RWPE2 (cell line): ENCODE results near the gene IMPDH1.

ENCODE experiments used
- ATAC-seq: fragments of 200-7000 bp; cut with Tn5 transposase; 3 replicates; pipeline ENCODE4 v1.9.1; 2021; ENCODE audit warnings: low read depth
- DNase-seq: peaks from one replicate; pipeline ENCODE4 v3.0.0-alpha.2; 2020; ENCODE audit warnings: low spot score
- H3K27ac ChIP-seq: fragments of 450-650 bp; 2 replicates; pipeline ENCODE4 v1.5.1; 2017; ENCODE audit warnings: mild to moderate bottlenecking; ENCODE audit not compliant: poor library complexity, severe bottlenecking
- H3K27me3 ChIP-seq: fragments of 250-450 bp; sonication (Bioruptor Pico); 2 replicates; pipeline ENCODE4 v1.5.1; 2021; ENCODE audit warnings: mild to moderate bottlenecking, moderate library complexity; ENCODE audit not compliant: insufficient read depth, poor library complexity, severe bottlenecking
- H3K36me3 ChIP-seq: fragments of 250-450 bp; sonication (Bioruptor Pico); 2 replicates; pipeline ENCODE4 v1.5.1; 2020; ENCODE audit warnings: low read depth, mild to moderate bottlenecking, moderate library complexity
- H3K4me1 ChIP-seq: fragments of 250-450 bp; sonication (Bioruptor Pico); 2 replicates; pipeline ENCODE4 v1.5.1; 2021; ENCODE audit warnings: mild to moderate bottlenecking, moderate library complexity; ENCODE audit not compliant: insufficient read depth, poor library complexity, severe bottlenecking
- H3K4me3 ChIP-seq: fragments of 250-450 bp; sonication (Bioruptor Pico); 2 replicates; pipeline ENCODE4 v1.5.1; 2021; ENCODE audit warnings: mild to moderate bottlenecking, moderate library complexity; ENCODE audit not compliant: severe bottlenecking
- H3K9me3 ChIP-seq: fragments of 250-450 bp; sonication (Bioruptor Pico); 2 replicates; pipeline ENCODE4 v1.5.1; 2021; ENCODE audit warnings: mild to moderate bottlenecking, moderate library complexity; ENCODE audit not compliant: severe bottlenecking
- CTCF ChIP-seq: fragments of 450-650 bp; IDR thresholded peaks from one replicate; pipeline ENCODE4 v1.5.1; 2017; ENCODE audit warnings: mild to moderate bottlenecking, moderate library complexity; ENCODE audit not compliant: poor library complexity, severe bottlenecking

IMPDH1 gene

GRCh38 chr7:128434413-128435326, 24.9 kb upstream of the IMPDH1 start:
- Histone ChIP-seq H3K27ac (no peak overlapping the region), H3K27me3 (no peaks in the 10 kb centered on the region), H3K4me1 (no peaks in the 10 kb centered on the region), H3K36me3 (no peaks in the 10 kb centered on the region), H3K9me3 (no peaks in the 10 kb centered on the region), H3K4me3 (no peak overlapping the region)
- ATAC-seq (no peak), DNase-seq (no peak)
- TF ChIP-seq CTCF = no peak

- H3K36me3 ChIP-seq = no peaks in the 10 kb centered on the region
- ATAC-seq (no peak), DNase-seq (no peak)
- H3K27me3 ChIP-seq = no peaks in the 10 kb centered on the region
- H3K9me3 ChIP-seq = no peaks in the 10 kb centered on the region
- no peaks in the 10 kb centered on the region for H3K4me1 ChIP-seq
- TF ChIP-seq CTCF = no peak
- H3K4me3 ChIP-seq = no peak overlapping the region
- H3K27ac ChIP-seq = no peak overlapping the region
These were observed 22.0 kb upstream of the IMPDH1 start for GRCh38 chr7:128431754-128432153.

- no peak overlapping the region for H3K4me3 ChIP-seq
- H3K4me1 ChIP-seq = no peaks in the 10 kb centered on the region
- no peak for TF ChIP-seq CTCF
- H3K9me3 ChIP-seq = no peaks in the 10 kb centered on the region
- no peaks in the 10 kb centered on the region for H3K36me3 ChIP-seq
- H3K27ac ChIP-seq = no peak overlapping the region
- ATAC-seq (peak; percentile 42; the same call in 2 of the 3 replicates), DNase-seq (no peak)
- H3K27me3 ChIP-seq = no peaks in the 10 kb centered on the region
These were observed 21.4 kb upstream of the IMPDH1 start for GRCh38 chr7:128431221-128431620.

- Histone ChIP-seq H3K27ac (no peak overlapping the region), H3K4me1 (no peaks in the 10 kb centered on the region), H3K4me3 (no peak overlapping the region), H3K27me3 (no peaks in the 10 kb centered on the region), H3K36me3 (no peaks in the 10 kb centered on the region), H3K9me3 (no peaks in the 10 kb centered on the region)
- DNase-seq (no peak), ATAC-seq (no peak)
- TF ChIP-seq CTCF = no peak
These were observed 20.4 kb upstream of the IMPDH1 start for GRCh38 chr7:128430207-128430606.
